K562 (cell line): ENCODE measurements around the gene BICDL1. TPM values are rescaled to one million over a fixed set of nuclear protein-coding genes. Genes with fewer than 3 reads are reported as not detected.

Experiments used
- ARID3A ChIP-seq: IDR thresholded peaks from 2 replicates; pipeline ENCODE4 v1.6.1; 2012; ENCODE audit warnings: low read depth, low read length, improper control_type of control experiment, borderline replicate concordance
- CBX1 ChIP-seq: sonication (generic); IDR thresholded peaks from 2 replicates; pipeline ENCODE4 v1.6.1; 2016; ENCODE audit warnings: antibody characterized with exemption, low read depth, mild to moderate bottlenecking
- GMEB1 ChIP-seq: fragments of 250-450 bp; sonication (Bioruptor Pico); IDR thresholded peaks from 2 replicates; pipeline ENCODE4 v1.4.0; 2020; ENCODE audit warnings: mild to moderate bottlenecking
- MNT ChIP-seq, 2 experiments: fragments of 450-650 bp; conservative IDR thresholded peaks; 2 replicates each; pipeline ENCODE4 v1.6.1; 2017; ENCODE audit warnings: mild to moderate bottlenecking in 2 of 2, moderate library complexity in 2 of 2
- NKRF ChIP-seq: fragments of 450-650 bp; IDR thresholded peaks from 2 replicates; pipeline ENCODE4 v1.6.1; 2016; ENCODE audit warnings: borderline replicate concordance
- PML ChIP-seq: IDR thresholded peaks from 2 replicates; pipeline ENCODE4 v1.6.1; 2012; ENCODE audit warnings: low read length, inconsistent platforms
- POLR2AphosphoS2 ChIP-seq: IDR thresholded peaks from 2 replicates; pipeline ENCODE4 v1.6.1; 2012; ENCODE audit warnings: low read length, improper control_type of control experiment
- RBBP5 ChIP-seq: fragments of 200-600 bp; sonication (generic); IDR thresholded peaks from 2 replicates; pipeline ENCODE4 v1.6.1; 2012; ENCODE audit warnings: borderline replicate concordance, mild to moderate bottlenecking, low read length, control low read depth, inconsistent platforms; ENCODE audit not compliant: insufficient read depth, poor library complexity, severe bottlenecking
- THAP12 ChIP-seq: fragments of 250-450 bp; sonication (Bioruptor Pico); IDR thresholded peaks from 2 replicates; pipeline ENCODE4 v1.9.0; 2021; ENCODE audit warnings: mild to moderate bottlenecking, inconsistent platforms
- ZMIZ1 ChIP-seq, 2 experiments: fragments of 150-350 bp in 1 of 2; IDR thresholded peaks; 2 replicates each; pipeline ENCODE4 v1.6.1; 2012 to 2016; ENCODE audit warnings: low read depth in 2 of 2, low read length in 2 of 2, mild to moderate bottlenecking in 1 of 2, moderate library complexity in 1 of 2
- ZNF57 ChIP-seq: fragments of 450-650 bp; formaldehyde crosslinking; IDR thresholded peaks from 2 replicates; pipeline ENCODE4 v1.4.0; 2020; ENCODE audit warnings: mild to moderate bottlenecking, moderate library complexity
- polyA plus RNA-seq, 8 experiments: library from polyadenylated mRNA; depleted of rRNA in 4 of 8; stranded (reverse) in 5 of 8; unstranded in 3 of 8; fragments of >200 nt; fragmentation: Nextera tagmentation in 2 of 8; fragmentation: Illumina TruSeq in 1 of 8; extraction: Ambion mirVana in 2 of 8; extraction: Trizol in 1 of 8; gene quantifications; 2 replicates each; pipeline versions ENCODE4 v1.2.1 to v1.2.3, GENCODE V29; 2011 to 2014; ENCODE audit warnings: inconsistent platforms in 1 of 8, missing spikeins in 1 of 8
- total RNA-seq, 7 experiments: library from RNA; depleted of rRNA in 6 of 7; stranded (reverse); fragments of >200 nt in 6 of 7; fragmentation: Illumina TruSeq in 2 of 7; extraction: Trizol in 2 of 7; gene quantifications; 2 replicates each; pipeline versions ENCODE4 v1.2.1 to v1.2.3, GENCODE V29; 2011 to 2021; ENCODE audit warnings: low replicate concordance in 1 of 7

Gene BICDL1
- total and polyA plus RNA-seq, 9 of the 15 experiments (the other 6 are each of a cell fraction or from before 2014, with no cell fraction given) = 0.06 to 2.0 (median 0.58) TPM

GRCh38 chr12:120116792-120117651, 128.0 kb downstream of the BICDL1 start (continued):
- TF ChIP-seq RBBP5 (peak; percentile 87), POLR2AphosphoS2 (0 out of 2 replicates have a peak, but pooled peaks have one; percentile 50), GMEB1 (CRISPR knock-in tag) (peak; percentile 68), ARID3A (no peak), ZNF57 (CRISPR knock-in tag) (no peak), ZMIZ1 (IDR thresholded peaks at IDR 0.05; ENCODE audit: low read depth in 2 of 2, low read length in 2 of 2) (no peak), PML (peak; percentile 55; the same call in 1 of the 2 replicates), NKRF (peak; percentile 93), CBX1 (peak; percentile 53; the same call in 1 of the 2 replicates), MNT (conservative IDR thresholded peaks at IDR 0.05) (peak; percentile 92 to 97), THAP12 (CRISPR knock-in tag) (peak; percentile 87)
